Measurements from ENCODE around the gene OSBP.

Gene OSBP

GRCh38 chr11:59560702-59561473, 54.7 kb downstream of the OSBP start:
- H3K27ac ChIP-seq = peak overlapping the region; percentile 14 to 76 (median 63); a peak in 21 of 22 replicates
- H3K4me3 ChIP-seq = peak overlapping the region; percentile 70 to 90 (median 78)

GRCh38 chr11:59560290-59560701, 55.3 kb downstream of the OSBP start:
- Histone ChIP-seq H3K36me3 (no peaks in the 10 kb centered on the region), H3K27ac (peak overlapping the region; percentile 14 to 76 (median 63); a peak in 21 of 22 replicates), H3K4me2 (peak overlapping the region; percentile 57 to 92 (median 81)), H3K9ac (peak overlapping the region; percentile 69 to 83 (median 77)), H3K4me3 (peak overlapping the region; percentile 70 to 90 (median 78)), H3K4me1 (peaks cover 10 to 57% (median 28%) of the 10 kb centered on the region in 10 experiments; a peak in 19 of 20 replicates), H3K27me3 (peaks cover 0 to 28% (median 18%) of the 10 kb centered on the region in 11 experiments; a peak in 13 of 22 replicates), H3K9me3 (replicated peaks in 1 of 11) (no peaks in the 10 kb centered on the region), H4K20me1 (no peaks in the 10 kb centered on the region)
- TF ChIP-seq Cebpa-rat (IDR thresholded peaks at IDR 0.05) = no peak

More at GRCh38 chr11:59560702-59561473, 54.7 kb downstream of the OSBP start:
- no peaks in the 10 kb centered on the region for H3K36me3 ChIP-seq
- H3K9ac ChIP-seq = peak overlapping the region; percentile 69 to 83 (median 77)
- TF ChIP-seq Cebpa-rat (IDR thresholded peaks at IDR 0.05) = no peak
- no peaks in the 10 kb centered on the region for H3K9me3 ChIP-seq (replicated peaks in 1 of 11)
- peaks cover 0 to 23% (median 14%) of the 10 kb centered on the region in 11 experiments; a peak in 12 of 22 replicates for H3K27me3 ChIP-seq
- no peaks in the 10 kb centered on the region for H4K20me1 ChIP-seq
- peak overlapping the region; percentile 57 to 92 (median 81) for H3K4me2 ChIP-seq
- peaks cover 10 to 57% (median 26%) of the 10 kb centered on the region in 10 experiments; a peak in 19 of 20 replicates for H3K4me1 ChIP-seq

- H3K4me3 ChIP-seq = peak overlapping the region; percentile 70 to 90 (median 78); a peak in 17 of 20 replicates
- H3K27ac ChIP-seq = peak overlapping the region in 1 of 11 experiments; percentile 56; a peak in 1 of 22 replicates
- peak overlapping the region in 4 of 11 experiments; percentile 76 to 83 (median 77); a peak in 5 of 22 replicates for H3K9ac ChIP-seq
Measured at GRCh38 chr11:59559886-59560285, 55.7 kb downstream of the OSBP start.

GRCh38 chr11:59558270-59558643, 57.3 kb downstream of the OSBP start:
- Histone ChIP-seq H3K4me2 (peak overlapping the region; percentile 1 to 62 (median 46); a peak in 17 of 22 replicates), H3K9ac (peak overlapping the region in 1 of 11 experiments; percentile 46; a peak in 2 of 22 replicates)

More at GRCh38 chr11:59559886-59560285, 55.7 kb downstream of the OSBP start:
- Histone ChIP-seq H3K4me2 (peak overlapping the region; percentile 57 to 92 (median 81); a peak in 21 of 22 replicates), H4K20me1 (no peaks in the 10 kb centered on the region), H3K4me1 (peaks cover 10 to 53% (median 28%) of the 10 kb centered on the region in 10 experiments; a peak in 19 of 20 replicates), H3K9me3 (replicated peaks in 1 of 11) (no peaks in the 10 kb centered on the region), H3K27me3 (peaks cover 0 to 28% (median 18%) of the 10 kb centered on the region in 11 experiments; a peak in 13 of 22 replicates), H3K36me3 (no peaks in the 10 kb centered on the region)
- no peak for TF ChIP-seq Cebpa-rat (IDR thresholded peaks at IDR 0.05)

GRCh38 chr11:59556917-59557348, 58.6 kb downstream of the OSBP start:
- Histone ChIP-seq H3K4me1 (peaks cover 25 to 79% (median 51%) of the 10 kb centered on the region in 10 experiments), H3K9me3 (replicated peaks in 1 of 11) (0 out of 22 replicates have a peak, but pooled peaks cover 0 to 7% (median 0%) of the 10 kb centered on the region in 11 experiments), H3K36me3 (no peaks in the 10 kb centered on the region), H3K4me3 (peak overlapping the region in 4 of 10 experiments; percentile 3 to 53 (median 42); a peak in 6 of 20 replicates), H3K9ac (no peak overlapping the region), H3K27ac (no peak overlapping the region), H3K4me2 (peak overlapping the region; percentile 16 to 62 (median 46); a peak in 19 of 22 replicates), H3K27me3 (peaks cover 0 to 28% (median 18%) of the 10 kb centered on the region in 11 experiments; a peak in 13 of 22 replicates), H4K20me1 (no peaks in the 10 kb centered on the region)
- no peak for TF ChIP-seq Cebpa-rat (IDR thresholded peaks at IDR 0.05)

More at GRCh38 chr11:59558270-59558643, 57.3 kb downstream of the OSBP start:
- H3K4me1 ChIP-seq = peaks cover 23 to 66% (median 43%) of the 10 kb centered on the region in 10 experiments
- H3K4me3 ChIP-seq = peak overlapping the region in 4 of 10 experiments; percentile 9 to 59 (median 42); a peak in 6 of 20 replicates
- H3K9me3 ChIP-seq (replicated peaks in 1 of 11) = 0 out of 22 replicates have a peak, but pooled peaks cover 0 to 6% (median 0%) of the 10 kb centered on the region in 11 experiments
- H3K27ac ChIP-seq = 0 out of 22 replicates have a peak overlapping the region, but pooled peaks of 1 of the 11 experiments have one; percentile 38
- no peaks in the 10 kb centered on the region for H3K36me3 ChIP-seq
- H3K27me3 ChIP-seq = peaks cover 0 to 28% (median 18%) of the 10 kb centered on the region in 11 experiments; a peak in 13 of 22 replicates
- no peak for TF ChIP-seq Cebpa-rat (IDR thresholded peaks at IDR 0.05)
- H4K20me1 ChIP-seq = no peaks in the 10 kb centered on the region

GRCh38 chr11:59556115-59556916, 59.3 kb downstream of the OSBP start:
- peak overlapping the region in 1 of 11 experiments; percentile 21; a peak in 2 of 22 replicates for H3K27ac ChIP-seq

GRCh38 chr11:59555601-59556114, 59.9 kb downstream of the OSBP start:
- no peak for TF ChIP-seq Cebpa-rat (IDR thresholded peaks at IDR 0.05)

More at GRCh38 chr11:59556115-59556916, 59.3 kb downstream of the OSBP start:
- peaks cover 20 to 76% (median 51%) of the 10 kb centered on the region in 10 experiments for H3K4me1 ChIP-seq
- H3K4me3 ChIP-seq = peak overlapping the region in 4 of 10 experiments; percentile 31 to 53 (median 49); a peak in 8 of 20 replicates
- H4K20me1 ChIP-seq = no peaks in the 10 kb centered on the region
- peaks cover 0 to 28% (median 18%) of the 10 kb centered on the region in 11 experiments; a peak in 13 of 22 replicates for H3K27me3 ChIP-seq
- peak overlapping the region; percentile 16 to 62 (median 46); a peak in 21 of 22 replicates for H3K4me2 ChIP-seq
- 0 out of 22 replicates have a peak, but pooled peaks cover 0 to 7% (median 0%) of the 10 kb centered on the region in 11 experiments for H3K9me3 ChIP-seq (replicated peaks in 1 of 11)
- no peaks in the 10 kb centered on the region for H3K36me3 ChIP-seq
- no peak for TF ChIP-seq Cebpa-rat (IDR thresholded peaks at IDR 0.05)
- peak overlapping the region in 3 of 11 experiments; percentile 21 to 25 (median 22); a peak in 3 of 22 replicates for H3K9ac ChIP-seq

More at GRCh38 chr11:59555601-59556114, 59.9 kb downstream of the OSBP start:
- Histone ChIP-seq H3K36me3 (no peaks in the 10 kb centered on the region), H3K9ac (peak overlapping the region in 3 of 11 experiments; percentile 21 to 25 (median 22); a peak in 2 of 22 replicates), H3K9me3 (replicated peaks in 1 of 11) (0 out of 22 replicates have a peak, but pooled peaks cover 0 to 7% (median 0%) of the 10 kb centered on the region in 11 experiments), H3K4me2 (peak overlapping the region; percentile 16 to 62 (median 46); a peak in 19 of 22 replicates), H3K4me1 (peaks cover 15 to 71% (median 47%) of the 10 kb centered on the region in 10 experiments), H3K27ac (peak overlapping the region in 1 of 11 experiments; percentile 21; a peak in 1 of 22 replicates), H3K4me3 (peak overlapping the region in 4 of 10 experiments; percentile 31 to 53 (median 49); a peak in 4 of 20 replicates), H3K27me3 (peaks cover 0 to 28% (median 18%) of the 10 kb centered on the region in 11 experiments; a peak in 13 of 22 replicates), H4K20me1 (no peaks in the 10 kb centered on the region)
